A673 (cell line): ENCODE measurements around the gene DUSP11.

Source experiments
- EZH2 ChIP-seq: fragments of 200-600 bp; sonication (generic); IDR thresholded peaks from 2 replicates; pipeline ENCODE4 v1.6.1; 2017; ENCODE audit warnings: borderline replicate concordance, low read depth, mild to moderate bottlenecking, mixed read lengths, antibody characterized with exemption, low read length; ENCODE audit not compliant: poor library complexity, severe bottlenecking
- TF ChIP-seq, protein P1 (sequence below): fragments of 300-800, 200-600 bp; sonication (generic); conservative IDR thresholded peaks from 2 replicates; pipeline ENCODE4 v1.5.1; 2017; ENCODE audit warnings: low read depth, mild to moderate bottlenecking, antibody characterized with exemption, low read length, moderate library complexity, mixed read lengths

DNA sequence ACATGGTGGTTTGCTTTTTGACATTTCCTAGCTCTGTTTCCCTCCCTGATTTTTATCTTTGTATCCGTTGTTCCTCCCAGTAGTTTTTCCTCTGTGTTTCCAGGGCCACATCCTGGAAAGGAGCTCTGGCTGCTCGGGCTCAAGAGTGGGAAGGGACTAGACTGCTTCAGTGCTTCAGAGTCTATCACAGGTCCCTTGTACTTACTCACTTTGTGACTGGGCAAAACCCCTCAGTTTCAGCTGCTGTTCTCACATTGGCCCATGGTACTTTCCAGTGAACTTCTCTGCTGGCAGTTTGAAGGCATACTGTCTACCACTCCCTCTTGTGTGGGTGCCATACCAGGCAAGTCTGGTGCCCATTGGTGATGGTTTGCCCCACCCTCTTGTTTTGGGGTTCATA is 41.3 kb upstream of the DUSP11 start:
- TF ChIP-seq, protein P1, sequence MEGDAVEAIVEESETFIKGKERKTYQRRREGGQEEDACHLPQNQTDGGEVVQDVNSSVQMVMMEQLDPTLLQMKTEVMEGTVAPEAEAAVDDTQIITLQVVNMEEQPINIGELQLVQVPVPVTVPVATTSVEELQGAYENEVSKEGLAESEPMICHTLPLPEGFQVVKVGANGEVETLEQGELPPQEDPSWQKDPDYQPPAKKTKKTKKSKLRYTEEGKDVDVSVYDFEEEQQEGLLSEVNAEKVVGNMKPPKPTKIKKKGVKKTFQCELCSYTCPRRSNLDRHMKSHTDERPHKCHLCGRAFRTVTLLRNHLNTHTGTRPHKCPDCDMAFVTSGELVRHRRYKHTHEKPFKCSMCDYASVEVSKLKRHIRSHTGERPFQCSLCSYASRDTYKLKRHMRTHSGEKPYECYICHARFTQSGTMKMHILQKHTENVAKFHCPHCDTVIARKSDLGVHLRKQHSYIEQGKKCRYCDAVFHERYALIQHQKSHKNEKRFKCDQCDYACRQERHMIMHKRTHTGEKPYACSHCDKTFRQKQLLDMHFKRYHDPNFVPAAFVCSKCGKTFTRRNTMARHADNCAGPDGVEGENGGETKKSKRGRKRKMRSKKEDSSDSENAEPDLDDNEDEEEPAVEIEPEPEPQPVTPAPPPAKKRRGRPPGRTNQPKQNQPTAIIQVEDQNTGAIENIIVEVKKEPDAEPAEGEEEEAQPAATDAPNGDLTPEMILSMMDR = no peak
- TF ChIP-seq EZH2 = no peak
